Hepatocyte (in vitro differentiated cells): Measurements from ENCODE around the gene GCG.

Source experiments
- EZH2 ChIP-seq: fragments of 200-600 bp; sonication (generic); IDR thresholded peaks from 2 replicates; pipeline ENCODE4 v1.6.1; 2016; ENCODE audit warnings: antibody characterized with exemption, mild to moderate bottlenecking, borderline replicate concordance
- EZH2phosphoT487 ChIP-seq: fragments of 200-600 bp; sonication (generic); IDR thresholded peaks from one replicate; pipeline ENCODE4 v1.6.1; 2018; ENCODE audit warnings: antibody characterized with exemption, mild to moderate bottlenecking, low read depth, moderate library complexity; ENCODE audit not compliant: unreplicated experiment, severe bottlenecking
- TF ChIP-seq, protein P1 (sequence below): fragments of 200-600 bp; sonication (generic); IDR thresholded peaks from 2 replicates; pipeline ENCODE4 v1.5.1; 2016; ENCODE audit warnings: antibody characterized with exemption, mild to moderate bottlenecking; ENCODE audit not compliant: poor library complexity

- TF ChIP-seq, protein P1, sequence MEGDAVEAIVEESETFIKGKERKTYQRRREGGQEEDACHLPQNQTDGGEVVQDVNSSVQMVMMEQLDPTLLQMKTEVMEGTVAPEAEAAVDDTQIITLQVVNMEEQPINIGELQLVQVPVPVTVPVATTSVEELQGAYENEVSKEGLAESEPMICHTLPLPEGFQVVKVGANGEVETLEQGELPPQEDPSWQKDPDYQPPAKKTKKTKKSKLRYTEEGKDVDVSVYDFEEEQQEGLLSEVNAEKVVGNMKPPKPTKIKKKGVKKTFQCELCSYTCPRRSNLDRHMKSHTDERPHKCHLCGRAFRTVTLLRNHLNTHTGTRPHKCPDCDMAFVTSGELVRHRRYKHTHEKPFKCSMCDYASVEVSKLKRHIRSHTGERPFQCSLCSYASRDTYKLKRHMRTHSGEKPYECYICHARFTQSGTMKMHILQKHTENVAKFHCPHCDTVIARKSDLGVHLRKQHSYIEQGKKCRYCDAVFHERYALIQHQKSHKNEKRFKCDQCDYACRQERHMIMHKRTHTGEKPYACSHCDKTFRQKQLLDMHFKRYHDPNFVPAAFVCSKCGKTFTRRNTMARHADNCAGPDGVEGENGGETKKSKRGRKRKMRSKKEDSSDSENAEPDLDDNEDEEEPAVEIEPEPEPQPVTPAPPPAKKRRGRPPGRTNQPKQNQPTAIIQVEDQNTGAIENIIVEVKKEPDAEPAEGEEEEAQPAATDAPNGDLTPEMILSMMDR, result no peak
- TF ChIP-seq EZH2phosphoT487 (no peak), EZH2 (no peak)
Measured at GRCh38 chr2:162174746-162175145, 22.7 kb upstream of the GCG start.
